ENCODE data around the gene RBMS3.

Gene RBMS3

DNA sequence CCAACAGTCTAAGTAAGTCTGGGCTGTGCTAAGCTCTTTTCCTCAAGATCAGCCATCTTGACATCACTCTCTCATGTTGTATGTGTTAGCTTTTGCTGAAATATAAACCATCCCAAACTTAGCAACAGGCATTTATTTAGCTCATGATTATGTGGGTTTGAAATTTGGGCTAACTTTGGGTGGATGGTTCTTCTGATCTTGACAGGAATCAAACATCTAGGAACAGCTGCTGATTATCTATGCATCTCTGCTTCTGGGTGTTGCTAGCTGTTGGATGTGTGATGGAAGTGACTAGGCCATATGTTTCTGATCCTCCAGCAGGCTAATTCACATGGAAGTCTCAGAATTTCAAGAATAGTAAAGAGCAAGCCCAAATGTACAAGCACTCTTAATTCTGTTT, 710.3 kb downstream of the RBMS3 start:
- no peaks in the 10 kb centered on the region for H3K4me1 ChIP-seq (ENCODE audit: control insufficient read depth in 1 of 2, insufficient read depth in 2 of 2, low read length in 2 of 2)
- H3K27ac ChIP-seq (ENCODE audit: low read length) = no peak overlapping the region
- H3K4me3 ChIP-seq (ENCODE audit: low read depth in 1 of 2, low read length in 2 of 2) = no peak overlapping the region
- H3K9me3 ChIP-seq (ENCODE audit: control insufficient read depth in 1 of 2, low read length in 2 of 2) = no peaks in the 10 kb centered on the region
- no peaks in the 10 kb centered on the region for H3K27me3 ChIP-seq (ENCODE audit: low read depth, low read length)
- H3K36me3 ChIP-seq (ENCODE audit: control insufficient read depth in 1 of 2, insufficient read depth in 2 of 2, low read length in 2 of 2) = peaks cover 0 to 6% of the 10 kb centered on the region in 2 donors

- Histone ChIP-seq H3K9me3 (ENCODE audit: control insufficient read depth in 1 of 2, low read length in 2 of 2) (no peaks in the 10 kb centered on the region), H3K36me3 (ENCODE audit: control insufficient read depth in 1 of 2, insufficient read depth in 2 of 2, low read length in 2 of 2) (no peaks in the 10 kb centered on the region), H3K27ac (ENCODE audit: low read length) (no peak overlapping the region), H3K4me1 (ENCODE audit: control insufficient read depth in 1 of 2, insufficient read depth in 2 of 2, low read length in 2 of 2) (no peaks in the 10 kb centered on the region), H3K27me3 (ENCODE audit: low read depth, low read length) (no peaks in the 10 kb centered on the region), H3K4me3 (ENCODE audit: low read depth in 1 of 2, low read length in 2 of 2) (no peak overlapping the region)
Observed at GRCh38 chr3:30002797-30003196, 721.9 kb downstream of the RBMS3 start.

- Histone ChIP-seq H3K27ac (ENCODE audit: low read length) (no peak overlapping the region), H3K4me3 (ENCODE audit: low read depth in 1 of 2, low read length in 2 of 2) (no peak overlapping the region), H3K36me3 (ENCODE audit: control insufficient read depth in 1 of 2, insufficient read depth in 2 of 2, low read length in 2 of 2) (no peaks in the 10 kb centered on the region), H3K4me1 (ENCODE audit: control insufficient read depth in 1 of 2, insufficient read depth in 2 of 2, low read length in 2 of 2) (no peaks in the 10 kb centered on the region), H3K27me3 (ENCODE audit: low read depth, low read length) (no peaks in the 10 kb centered on the region), H3K9me3 (ENCODE audit: control insufficient read depth in 1 of 2, low read length in 2 of 2) (no peaks in the 10 kb centered on the region)
Observed at GRCh38 chr3:30003741-30004140, 722.9 kb downstream of the RBMS3 start.

DNA sequence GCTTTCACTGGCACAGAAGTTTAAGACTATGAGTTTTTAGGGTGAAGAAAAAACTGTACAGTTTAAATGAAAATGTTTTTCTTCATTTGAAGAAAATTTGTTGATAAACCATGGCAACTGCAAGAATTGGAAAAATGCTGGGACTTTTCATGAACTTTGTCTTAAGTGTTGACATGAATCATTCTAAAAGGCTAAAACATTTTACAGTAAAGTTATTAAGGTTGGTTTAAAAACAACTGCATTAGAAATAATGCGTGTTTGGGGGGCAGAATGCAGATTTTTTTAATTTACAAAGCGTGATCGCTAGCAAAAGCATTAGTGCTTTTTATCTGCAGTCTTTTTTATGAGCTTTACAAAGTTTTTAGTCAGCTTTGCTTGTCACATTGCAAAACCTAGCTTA, 723.6 kb downstream of the RBMS3 start:
- H3K27ac ChIP-seq (ENCODE audit: low read length) = no peak overlapping the region
- no peaks in the 10 kb centered on the region for H3K4me1 ChIP-seq (ENCODE audit: control insufficient read depth in 1 of 2, insufficient read depth in 2 of 2, low read length in 2 of 2)
- no peak overlapping the region for H3K4me3 ChIP-seq (ENCODE audit: low read depth in 1 of 2, low read length in 2 of 2)
- H3K27me3 ChIP-seq (ENCODE audit: low read depth, low read length) = no peaks in the 10 kb centered on the region
- no peaks in the 10 kb centered on the region for H3K36me3 ChIP-seq (ENCODE audit: control insufficient read depth in 1 of 2, insufficient read depth in 2 of 2, low read length in 2 of 2)
- H3K9me3 ChIP-seq (ENCODE audit: control insufficient read depth in 1 of 2, low read length in 2 of 2) = no peaks in the 10 kb centered on the region

- no peaks in the 10 kb centered on the region for H3K36me3 ChIP-seq (ENCODE audit: control insufficient read depth in 1 of 2, insufficient read depth in 2 of 2, low read length in 2 of 2)
Observed at GRCh38 chr3:30006111-30006510, 725.2 kb downstream of the RBMS3 start.

DNA sequence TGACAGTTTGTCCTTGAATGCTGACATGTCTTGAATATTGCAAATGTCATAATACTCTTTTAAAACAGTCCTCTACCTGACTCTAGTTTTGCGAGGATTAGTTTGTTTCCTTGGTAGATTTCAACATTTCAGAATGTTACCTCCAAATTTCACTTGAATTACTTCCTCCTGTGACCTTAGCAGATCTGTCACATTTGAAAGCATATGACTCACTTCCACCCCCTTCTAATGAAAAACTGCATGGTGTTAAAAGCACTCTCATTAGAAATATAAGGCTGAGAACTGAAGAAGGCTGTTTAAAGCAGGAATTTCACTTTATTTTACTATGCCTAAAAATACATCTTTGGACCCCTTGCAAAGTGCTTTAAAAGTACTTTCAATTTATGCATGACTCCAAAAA, 726.8 kb downstream of the RBMS3 start:
- no peaks in the 10 kb centered on the region for H3K4me1 ChIP-seq (ENCODE audit: control insufficient read depth in 1 of 2, insufficient read depth in 2 of 2, low read length in 2 of 2)
- H3K27me3 ChIP-seq (ENCODE audit: low read depth, low read length) = no peaks in the 10 kb centered on the region
- H3K27ac ChIP-seq (ENCODE audit: low read length) = no peak overlapping the region
- no peaks in the 10 kb centered on the region for H3K36me3 ChIP-seq (ENCODE audit: control insufficient read depth in 1 of 2, insufficient read depth in 2 of 2, low read length in 2 of 2)
- no peaks in the 10 kb centered on the region for H3K9me3 ChIP-seq (ENCODE audit: control insufficient read depth in 1 of 2, low read length in 2 of 2)
- no peak overlapping the region for H3K4me3 ChIP-seq (ENCODE audit: low read depth in 1 of 2, low read length in 2 of 2)

More at GRCh38 chr3:30006111-30006510, 725.2 kb downstream of the RBMS3 start:
- no peaks in the 10 kb centered on the region for H3K9me3 ChIP-seq (ENCODE audit: control insufficient read depth in 1 of 2, low read length in 2 of 2)
- H3K4me3 ChIP-seq (ENCODE audit: low read depth in 1 of 2, low read length in 2 of 2) = no peak overlapping the region
- H3K4me1 ChIP-seq (ENCODE audit: control insufficient read depth in 1 of 2, insufficient read depth in 2 of 2, low read length in 2 of 2) = no peaks in the 10 kb centered on the region
- H3K27me3 ChIP-seq (ENCODE audit: low read depth, low read length) = no peaks in the 10 kb centered on the region
- H3K27ac ChIP-seq (ENCODE audit: low read length) = no peak overlapping the region

GRCh38 chr3:30011237-30011803, 730.4 kb downstream of the RBMS3 start:
- Histone ChIP-seq H3K4me1 (ENCODE audit: control insufficient read depth in 1 of 2, insufficient read depth in 2 of 2, low read length in 2 of 2) (no peaks in the 10 kb centered on the region), H3K9me3 (ENCODE audit: control insufficient read depth in 1 of 2, low read length in 2 of 2) (no peaks in the 10 kb centered on the region), H3K4me3 (ENCODE audit: low read depth in 1 of 2, low read length in 2 of 2) (no peak overlapping the region), H3K27ac (ENCODE audit: low read length) (no peak overlapping the region), H3K27me3 (ENCODE audit: low read depth, low read length) (no peaks in the 10 kb centered on the region), H3K36me3 (ENCODE audit: control insufficient read depth in 1 of 2, insufficient read depth in 2 of 2, low read length in 2 of 2) (no peaks in the 10 kb centered on the region)

DNA sequence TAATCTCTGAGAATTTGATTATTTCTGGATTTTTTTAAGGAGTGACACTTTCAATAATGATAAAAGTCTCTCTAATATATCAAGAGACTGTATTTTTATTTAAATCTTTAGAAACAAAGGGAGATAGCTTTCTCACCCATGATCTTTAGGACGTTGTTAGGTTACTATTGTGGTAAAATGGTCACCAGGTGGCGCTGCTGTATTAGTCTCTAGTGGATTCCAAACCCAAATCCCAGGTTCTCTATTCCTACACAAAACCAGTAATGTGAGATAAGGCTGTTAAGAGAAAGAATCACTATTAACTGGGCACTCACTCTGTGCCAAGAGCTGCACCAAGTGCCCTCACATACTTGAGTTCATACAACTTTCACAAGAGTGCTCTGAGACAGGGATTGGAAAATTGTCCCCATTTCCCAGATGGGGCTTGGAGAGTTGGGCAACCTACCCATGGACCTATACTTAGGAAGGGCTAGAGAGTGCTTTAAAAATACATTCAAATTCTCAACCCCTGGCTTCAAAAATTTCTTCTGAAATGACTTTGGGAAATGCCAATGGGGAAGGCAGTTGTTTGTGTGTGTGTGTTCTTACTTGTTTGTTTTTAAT, 732.2 kb downstream of the RBMS3 start:
- Histone ChIP-seq H3K36me3 (ENCODE audit: control insufficient read depth in 1 of 2, insufficient read depth in 2 of 2, low read length in 2 of 2) (no peaks in the 10 kb centered on the region), H3K27me3 (ENCODE audit: low read depth, low read length) (no peaks in the 10 kb centered on the region), H3K4me3 (ENCODE audit: low read depth in 1 of 2, low read length in 2 of 2) (no peak overlapping the region), H3K9me3 (ENCODE audit: control insufficient read depth in 1 of 2, low read length in 2 of 2) (no peaks in the 10 kb centered on the region), H3K4me1 (ENCODE audit: control insufficient read depth in 1 of 2, insufficient read depth in 2 of 2, low read length in 2 of 2) (no peaks in the 10 kb centered on the region), H3K27ac (ENCODE audit: low read length) (no peak overlapping the region)

- Histone ChIP-seq H3K4me3 (ENCODE audit: low read depth in 1 of 2, low read length in 2 of 2) (no peak overlapping the region), H3K27me3 (ENCODE audit: low read depth, low read length) (no peaks in the 10 kb centered on the region), H3K36me3 (ENCODE audit: control insufficient read depth in 1 of 2, insufficient read depth in 2 of 2, low read length in 2 of 2) (no peaks in the 10 kb centered on the region)
Observed at GRCh38 chr3:30017901-30018300, 737.0 kb downstream of the RBMS3 start.

GRCh38 chr3:30020380-30020779, 739.5 kb downstream of the RBMS3 start:
- no peak overlapping the region for H3K27ac ChIP-seq (ENCODE audit: low read length)
- no peaks in the 10 kb centered on the region for H3K4me1 ChIP-seq (ENCODE audit: control insufficient read depth in 1 of 2, insufficient read depth in 2 of 2, low read length in 2 of 2)
- H3K4me3 ChIP-seq (ENCODE audit: low read depth in 1 of 2, low read length in 2 of 2) = no peak overlapping the region
- H3K27me3 ChIP-seq (ENCODE audit: low read depth, low read length) = no peaks in the 10 kb centered on the region
- no peaks in the 10 kb centered on the region for H3K9me3 ChIP-seq (ENCODE audit: control insufficient read depth in 1 of 2, low read length in 2 of 2)
- no peaks in the 10 kb centered on the region for H3K36me3 ChIP-seq (ENCODE audit: control insufficient read depth in 1 of 2, insufficient read depth in 2 of 2, low read length in 2 of 2)

More at GRCh38 chr3:30017901-30018300, 737.0 kb downstream of the RBMS3 start:
- no peaks in the 10 kb centered on the region for H3K9me3 ChIP-seq (ENCODE audit: control insufficient read depth in 1 of 2, low read length in 2 of 2)
- no peak overlapping the region for H3K27ac ChIP-seq (ENCODE audit: low read length)
- no peaks in the 10 kb centered on the region for H3K4me1 ChIP-seq (ENCODE audit: control insufficient read depth in 1 of 2, insufficient read depth in 2 of 2, low read length in 2 of 2)

- no peaks in the 10 kb centered on the region for H3K9me3 ChIP-seq (ENCODE audit: control insufficient read depth in 1 of 2, low read length in 2 of 2)
- no peak overlapping the region for H3K27ac ChIP-seq (ENCODE audit: low read length)
- no peaks in the 10 kb centered on the region for H3K4me1 ChIP-seq (ENCODE audit: control insufficient read depth in 1 of 2, insufficient read depth in 2 of 2, low read length in 2 of 2)
- H3K27me3 ChIP-seq (ENCODE audit: low read depth, low read length) = no peaks in the 10 kb centered on the region
- no peak overlapping the region for H3K4me3 ChIP-seq (ENCODE audit: low read depth in 1 of 2, low read length in 2 of 2)
- H3K36me3 ChIP-seq (ENCODE audit: control insufficient read depth in 1 of 2, insufficient read depth in 2 of 2, low read length in 2 of 2) = no peaks in the 10 kb centered on the region
Observed at GRCh38 chr3:30024466-30024865, 743.6 kb downstream of the RBMS3 start.

DNA sequence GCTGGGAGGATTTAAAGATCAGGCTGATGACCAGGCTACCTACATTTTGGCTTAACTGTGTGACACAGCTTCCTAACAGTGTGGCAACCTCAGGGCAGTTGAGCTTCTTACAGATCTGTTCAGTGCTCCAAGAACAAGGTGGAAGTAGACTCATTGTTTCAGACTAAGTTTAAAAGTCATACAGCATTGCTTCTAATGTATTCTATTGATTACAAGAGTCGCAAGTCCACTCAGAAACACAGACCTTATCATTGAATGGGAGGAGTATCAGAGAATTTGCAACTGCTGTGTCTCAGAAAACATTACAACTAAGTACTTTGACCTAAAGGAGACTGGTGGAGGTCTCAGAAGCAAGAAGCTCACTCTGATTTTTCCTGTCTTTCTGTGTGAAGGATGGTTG, 746.0 kb downstream of the RBMS3 start:
- Histone ChIP-seq H3K36me3 (ENCODE audit: control insufficient read depth in 1 of 2, insufficient read depth in 2 of 2, low read length in 2 of 2) (no peaks in the 10 kb centered on the region), H3K9me3 (ENCODE audit: control insufficient read depth in 1 of 2, low read length in 2 of 2) (no peaks in the 10 kb centered on the region), H3K4me3 (ENCODE audit: low read depth in 1 of 2, low read length in 2 of 2) (no peak overlapping the region), H3K27ac (ENCODE audit: low read length) (no peak overlapping the region), H3K4me1 (ENCODE audit: control insufficient read depth in 1 of 2, insufficient read depth in 2 of 2, low read length in 2 of 2) (no peaks in the 10 kb centered on the region), H3K27me3 (ENCODE audit: low read depth, low read length) (no peaks in the 10 kb centered on the region)
